HG03060 (cell line): Measurements from ENCODE around the gene GPATCH8.

Source experiments
- ATAC-seq: cut with Tn5 transposase; IDR thresholded peaks from one replicate; pipeline ENCODE4 v1.9.1; 2021; ENCODE audit warnings: low read depth, moderate number of reproducible peaks; ENCODE audit not compliant: unreplicated experiment

Gene GPATCH8

GRCh38 chr17:44464037-44464436 lies 39.2 kb downstream of the GPATCH8 start:
- ATAC-seq, result no peak

DNA sequence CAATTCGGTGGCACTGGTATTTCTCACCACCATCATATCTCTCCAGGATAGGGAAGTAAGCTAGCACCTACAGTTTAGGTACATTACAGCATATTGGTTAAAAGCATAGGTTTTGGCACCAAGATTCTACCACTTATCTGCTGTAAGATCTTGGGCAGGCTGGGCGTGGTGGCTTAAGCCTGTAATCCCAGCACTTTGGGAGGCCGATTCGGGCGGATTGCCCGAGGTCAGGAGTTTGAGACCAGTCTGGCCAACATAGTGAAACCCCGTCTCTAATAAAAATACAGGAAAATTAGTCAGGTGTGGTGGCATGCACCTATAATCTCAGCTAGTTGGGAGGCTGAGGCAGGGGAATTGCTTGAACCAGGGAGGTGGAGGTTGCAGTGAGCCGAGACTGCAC lies 51.4 kb downstream of the GPATCH8 start:
- ATAC-seq, result no peak

DNA sequence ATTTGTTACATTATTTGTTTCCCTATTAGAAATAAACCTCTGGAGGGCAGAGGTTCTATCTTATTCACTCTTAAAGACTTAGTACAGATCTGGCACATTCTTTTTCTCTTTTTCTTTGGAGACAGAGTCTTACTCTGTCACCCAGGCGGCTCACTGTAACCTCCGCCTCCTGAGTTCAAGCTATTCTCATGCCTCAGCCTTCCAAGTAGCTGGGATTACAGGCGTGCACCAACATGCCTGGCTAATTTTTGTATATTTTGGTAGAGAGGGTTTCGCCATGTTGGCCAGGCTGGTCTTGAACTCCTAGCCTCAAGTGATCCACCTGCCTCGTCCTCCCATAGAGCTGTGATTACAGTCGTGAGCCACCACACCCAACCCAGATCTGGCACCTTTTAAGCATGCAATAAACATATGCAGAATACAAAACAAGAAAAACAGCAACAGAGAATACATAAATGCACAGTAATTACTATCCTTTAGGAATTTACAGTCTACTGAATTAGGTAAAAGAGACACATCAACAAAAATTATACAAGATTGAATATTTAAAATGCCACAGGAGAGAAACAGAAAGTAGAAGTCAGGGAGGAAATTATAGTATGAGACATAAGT lies 52.1 kb downstream of the GPATCH8 start:
- ATAC-seq, result no peak

DNA sequence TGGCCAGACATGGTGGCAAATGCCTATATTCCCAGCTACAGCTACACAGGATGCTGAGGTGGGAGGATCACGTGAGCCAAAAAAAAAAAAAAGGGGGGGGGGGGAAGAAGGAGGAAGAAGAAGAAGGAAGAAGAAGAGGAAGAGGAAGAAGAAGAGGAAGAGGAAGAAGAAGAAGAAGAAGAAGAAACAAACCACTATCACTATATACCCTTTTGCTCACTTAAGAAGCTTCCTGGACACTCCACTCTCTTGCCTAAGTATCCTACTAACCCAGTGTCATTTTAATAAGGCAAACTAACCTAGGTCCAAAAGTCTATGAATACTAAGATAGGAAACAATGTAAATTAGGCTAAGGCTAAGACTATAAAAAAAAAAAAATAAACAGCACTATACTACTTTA lies 54.8 kb downstream of the GPATCH8 start:
- no peak for ATAC-seq

GRCh38 chr17:44444735-44445105 lies 58.5 kb downstream of the GPATCH8 start:
- no peak for ATAC-seq

DNA sequence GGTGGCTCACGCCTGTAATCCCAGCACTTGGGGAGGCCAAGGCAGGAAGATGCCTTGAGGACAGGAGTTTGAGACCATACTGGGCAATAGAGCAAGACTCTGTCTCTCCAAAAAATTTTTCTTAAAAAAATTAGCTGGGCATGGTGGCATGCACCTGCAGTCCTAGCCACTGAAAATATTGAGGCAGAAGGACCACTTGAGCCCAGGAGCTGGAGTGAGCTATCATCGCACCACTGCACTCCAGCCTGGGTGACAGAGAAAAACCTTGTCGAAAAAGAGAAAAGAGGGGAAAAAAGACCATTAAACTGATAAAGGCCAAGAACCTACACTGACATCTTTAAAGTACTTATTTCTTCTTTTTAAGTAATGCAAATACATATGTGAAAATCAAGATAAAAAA lies 60.4 kb downstream of the GPATCH8 start:
- no peak for ATAC-seq

GRCh38 chr17:44439168-44439567 lies 64.0 kb downstream of the GPATCH8 start:
- no peak for ATAC-seq

GRCh38 chr17:44438636-44439035 lies 64.6 kb downstream of the GPATCH8 start:
- ATAC-seq, result no peak

DNA sequence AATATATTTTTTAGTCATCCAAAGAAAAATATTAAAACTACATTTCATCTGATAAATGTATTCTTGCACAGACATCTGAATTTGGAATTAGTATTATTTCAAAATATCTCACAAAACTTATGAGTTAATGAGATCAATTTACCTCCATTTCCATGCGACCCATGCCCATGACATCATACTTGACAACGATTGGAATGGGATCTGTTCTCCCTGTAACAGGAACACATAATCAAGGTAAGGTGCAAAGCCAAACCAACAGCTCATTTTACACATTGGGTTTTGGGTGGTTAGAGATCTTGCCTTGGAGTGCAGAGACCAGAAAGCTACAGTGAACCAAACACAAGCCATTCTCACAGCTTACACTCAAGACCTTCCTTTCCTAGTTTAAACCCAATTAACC lies 66.9 kb downstream of the GPATCH8 start:
- no peak for ATAC-seq

DNA sequence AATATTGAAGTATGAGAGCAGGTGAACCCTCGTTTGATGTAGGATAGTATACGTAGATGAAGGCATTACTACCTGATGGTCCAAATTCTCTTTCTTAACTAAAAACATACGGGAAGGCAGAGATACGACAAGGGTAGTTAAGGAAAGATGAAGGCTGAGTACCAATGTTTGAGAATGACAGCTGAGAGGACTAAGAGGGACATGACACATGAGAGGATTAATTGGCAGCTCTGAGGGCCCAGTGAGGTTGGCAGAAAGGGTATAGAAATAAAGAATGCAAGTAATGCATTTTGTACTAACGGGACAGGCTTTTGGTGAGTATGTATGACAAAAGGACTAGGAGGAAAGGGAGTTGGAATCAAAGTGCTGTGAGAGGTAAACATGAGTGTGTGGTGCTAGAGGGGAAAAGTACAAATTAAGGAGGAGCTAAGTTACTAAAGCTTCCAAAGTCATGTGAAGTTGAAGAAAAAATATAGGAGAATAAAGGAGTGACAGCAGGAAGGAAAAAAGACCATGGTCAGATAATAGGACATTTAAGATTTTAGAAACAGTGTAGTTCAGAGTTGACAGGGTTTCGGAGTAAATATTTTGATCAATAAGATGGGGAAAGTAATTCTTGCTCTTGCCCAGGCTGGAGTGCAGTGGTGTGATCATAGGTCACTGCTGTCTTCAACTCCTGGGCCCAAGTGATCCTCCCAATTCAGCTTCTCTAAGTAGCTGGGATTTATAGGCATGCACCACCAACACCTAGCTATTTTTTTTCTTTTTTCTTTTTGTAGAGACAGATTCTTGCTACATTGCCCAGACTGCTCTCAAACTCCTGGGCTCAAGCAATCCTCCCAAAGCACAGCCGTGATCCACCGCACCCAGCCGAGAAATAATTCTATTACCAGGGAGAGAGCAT lies 70.7 kb downstream of the GPATCH8 start:
- ATAC-seq, result no peak

- ATAC-seq, result no peak
Measured at GRCh38 chr17:44424828-44425461, 78.3 kb downstream of the GPATCH8 start.

DNA sequence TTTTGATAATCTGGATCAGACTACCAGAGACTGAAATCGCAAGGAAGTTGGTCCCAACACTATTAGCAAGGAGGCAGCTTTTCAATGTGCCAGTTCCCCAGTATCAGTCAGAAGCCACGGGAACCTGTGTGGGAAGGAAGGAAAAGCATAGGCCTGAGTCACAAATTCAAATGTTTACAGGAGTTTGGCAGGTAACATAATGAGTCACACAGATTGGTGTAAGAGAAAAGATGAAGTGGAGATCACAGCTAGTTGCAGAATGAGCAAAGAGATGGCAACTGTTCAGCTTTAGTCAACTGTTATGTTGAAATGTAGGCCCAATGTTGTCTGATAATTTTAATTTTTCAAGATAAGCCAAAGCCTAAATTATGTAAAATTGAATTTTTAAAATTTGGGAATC lies 85.7 kb downstream of the GPATCH8 start:
- no peak for ATAC-seq

- no peak for ATAC-seq
Measured at GRCh38 chr17:44416558-44417289, 86.5 kb downstream of the GPATCH8 start.

- no peak for ATAC-seq
Measured at GRCh38 chr17:44414394-44415155, 88.6 kb downstream of the GPATCH8 start.

GRCh38 chr17:44409309-44410028 lies 93.7 kb downstream of the GPATCH8 start:
- no peak for ATAC-seq

GRCh38 chr17:44408786-44409185 lies 94.4 kb downstream of the GPATCH8 start:
- ATAC-seq, result no peak

DNA sequence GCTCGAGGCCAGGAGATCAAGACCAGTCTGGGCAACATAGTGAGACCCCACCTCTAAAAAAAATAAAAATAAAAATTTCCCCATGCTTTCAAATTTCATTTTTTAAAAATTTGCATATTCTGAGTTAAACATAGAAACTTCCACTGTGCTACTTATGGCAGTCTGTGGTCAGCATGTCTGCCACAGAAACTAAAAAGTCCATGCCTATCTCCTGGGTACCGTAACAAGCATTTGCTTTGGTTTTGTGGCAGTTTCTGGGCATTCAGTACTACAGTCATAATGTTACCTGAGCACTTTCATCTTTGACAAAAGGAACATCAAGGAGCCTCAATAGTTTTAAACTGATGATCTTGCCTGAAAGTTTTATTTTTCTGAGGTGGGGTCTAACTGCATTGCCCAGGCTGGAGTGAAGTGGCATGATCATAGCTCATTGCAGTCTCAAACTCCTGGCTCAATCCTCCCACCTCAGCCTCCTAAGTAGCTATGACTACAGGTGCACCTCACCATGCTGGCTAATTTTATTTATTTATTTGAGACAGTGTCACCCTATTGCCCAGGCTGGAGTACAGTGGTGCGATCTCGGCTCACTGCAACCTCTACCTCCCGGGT lies 100.5 kb downstream of the GPATCH8 start:
- ATAC-seq, result peak; percentile 60

- ATAC-seq, result no peak
Measured at GRCh38 chr17:44400226-44400847, 102.9 kb downstream of the GPATCH8 start.
